ENCODE data around the gene DUSP23.

DNA sequence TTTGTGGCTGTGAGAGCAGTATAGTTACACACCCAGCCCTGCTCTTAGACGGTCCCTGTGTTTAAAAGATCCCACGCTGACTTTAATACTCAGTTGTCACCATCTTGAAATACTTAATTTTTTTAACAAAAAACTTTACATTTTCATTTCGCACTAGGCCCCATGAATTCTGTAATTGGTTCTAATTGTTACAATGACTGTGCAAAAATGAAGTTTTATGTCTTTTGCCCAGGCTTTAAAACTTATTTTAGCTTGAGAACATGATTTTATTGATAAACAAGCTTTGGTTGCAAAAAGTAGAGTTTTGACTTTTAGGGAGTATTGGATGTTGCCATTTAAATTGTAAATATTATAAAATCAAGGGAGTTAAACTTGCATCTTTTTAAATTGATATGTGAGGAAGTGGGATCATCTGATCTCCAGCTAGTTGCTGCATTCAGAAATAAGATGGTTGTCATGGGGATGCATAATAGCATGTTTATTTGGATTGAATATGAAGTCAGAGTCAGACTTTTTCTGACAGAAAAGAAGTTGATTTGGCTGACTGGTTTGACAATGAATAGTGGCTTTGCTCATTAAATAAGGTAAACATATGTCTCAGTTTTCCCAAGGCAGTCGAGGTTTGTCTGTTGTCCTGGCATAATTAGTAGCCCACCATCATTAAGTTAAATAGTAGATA lies 43.4 kb upstream of the DUSP23 start:
- TF ChIP-seq, protein P1, sequence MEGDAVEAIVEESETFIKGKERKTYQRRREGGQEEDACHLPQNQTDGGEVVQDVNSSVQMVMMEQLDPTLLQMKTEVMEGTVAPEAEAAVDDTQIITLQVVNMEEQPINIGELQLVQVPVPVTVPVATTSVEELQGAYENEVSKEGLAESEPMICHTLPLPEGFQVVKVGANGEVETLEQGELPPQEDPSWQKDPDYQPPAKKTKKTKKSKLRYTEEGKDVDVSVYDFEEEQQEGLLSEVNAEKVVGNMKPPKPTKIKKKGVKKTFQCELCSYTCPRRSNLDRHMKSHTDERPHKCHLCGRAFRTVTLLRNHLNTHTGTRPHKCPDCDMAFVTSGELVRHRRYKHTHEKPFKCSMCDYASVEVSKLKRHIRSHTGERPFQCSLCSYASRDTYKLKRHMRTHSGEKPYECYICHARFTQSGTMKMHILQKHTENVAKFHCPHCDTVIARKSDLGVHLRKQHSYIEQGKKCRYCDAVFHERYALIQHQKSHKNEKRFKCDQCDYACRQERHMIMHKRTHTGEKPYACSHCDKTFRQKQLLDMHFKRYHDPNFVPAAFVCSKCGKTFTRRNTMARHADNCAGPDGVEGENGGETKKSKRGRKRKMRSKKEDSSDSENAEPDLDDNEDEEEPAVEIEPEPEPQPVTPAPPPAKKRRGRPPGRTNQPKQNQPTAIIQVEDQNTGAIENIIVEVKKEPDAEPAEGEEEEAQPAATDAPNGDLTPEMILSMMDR (conservative IDR thresholded peaks at IDR 0.05; ENCODE audit: low read depth in 2 of 2) = no peak
- TF ChIP-seq, protein P2, sequence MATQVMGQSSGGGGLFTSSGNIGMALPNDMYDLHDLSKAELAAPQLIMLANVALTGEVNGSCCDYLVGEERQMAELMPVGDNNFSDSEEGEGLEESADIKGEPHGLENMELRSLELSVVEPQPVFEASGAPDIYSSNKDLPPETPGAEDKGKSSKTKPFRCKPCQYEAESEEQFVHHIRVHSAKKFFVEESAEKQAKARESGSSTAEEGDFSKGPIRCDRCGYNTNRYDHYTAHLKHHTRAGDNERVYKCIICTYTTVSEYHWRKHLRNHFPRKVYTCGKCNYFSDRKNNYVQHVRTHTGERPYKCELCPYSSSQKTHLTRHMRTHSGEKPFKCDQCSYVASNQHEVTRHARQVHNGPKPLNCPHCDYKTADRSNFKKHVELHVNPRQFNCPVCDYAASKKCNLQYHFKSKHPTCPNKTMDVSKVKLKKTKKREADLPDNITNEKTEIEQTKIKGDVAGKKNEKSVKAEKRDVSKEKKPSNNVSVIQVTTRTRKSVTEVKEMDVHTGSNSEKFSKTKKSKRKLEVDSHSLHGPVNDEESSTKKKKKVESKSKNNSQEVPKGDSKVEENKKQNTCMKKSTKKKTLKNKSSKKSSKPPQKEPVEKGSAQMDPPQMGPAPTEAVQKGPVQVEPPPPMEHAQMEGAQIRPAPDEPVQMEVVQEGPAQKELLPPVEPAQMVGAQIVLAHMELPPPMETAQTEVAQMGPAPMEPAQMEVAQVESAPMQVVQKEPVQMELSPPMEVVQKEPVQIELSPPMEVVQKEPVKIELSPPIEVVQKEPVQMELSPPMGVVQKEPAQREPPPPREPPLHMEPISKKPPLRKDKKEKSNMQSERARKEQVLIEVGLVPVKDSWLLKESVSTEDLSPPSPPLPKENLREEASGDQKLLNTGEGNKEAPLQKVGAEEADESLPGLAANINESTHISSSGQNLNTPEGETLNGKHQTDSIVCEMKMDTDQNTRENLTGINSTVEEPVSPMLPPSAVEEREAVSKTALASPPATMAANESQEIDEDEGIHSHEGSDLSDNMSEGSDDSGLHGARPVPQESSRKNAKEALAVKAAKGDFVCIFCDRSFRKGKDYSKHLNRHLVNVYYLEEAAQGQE (IDR thresholded peaks at IDR 0.05; ENCODE audit: unreplicated experiment) = no peak
- TF ChIP-seq EZH2 (IDR thresholded peaks at IDR 0.05; ENCODE audit: low read depth, unreplicated experiment) (no peak), POLR2AphosphoS5 (IDR thresholded peaks at IDR 0.05; ENCODE audit: low read depth) (no peak), EZH2phosphoT487 (IDR thresholded peaks at IDR 0.05; ENCODE audit: unreplicated experiment) (no peak), JUNB (IDR thresholded peaks at IDR 0.05; ENCODE audit: unreplicated experiment) (no peak), CREB1 (CRISPR knock-in tag; IDR thresholded peaks at IDR 0.05; ENCODE audit: low read depth) (no peak), ZNF331 (CRISPR knock-in tag; IDR thresholded peaks at IDR 0.05; ENCODE audit: low read depth) (no peak), NANOG (IDR thresholded peaks at IDR 0.05; ENCODE audit: borderline replicate concordance) (no peak), ZNF114 (CRISPR knock-in tag; IDR thresholded peaks at IDR 0.05) (no peak), STAT1 (IDR thresholded peaks at IDR 0.05; ENCODE audit: unreplicated experiment) (no peak)
- TF ChIP-seq, protein P3, sequence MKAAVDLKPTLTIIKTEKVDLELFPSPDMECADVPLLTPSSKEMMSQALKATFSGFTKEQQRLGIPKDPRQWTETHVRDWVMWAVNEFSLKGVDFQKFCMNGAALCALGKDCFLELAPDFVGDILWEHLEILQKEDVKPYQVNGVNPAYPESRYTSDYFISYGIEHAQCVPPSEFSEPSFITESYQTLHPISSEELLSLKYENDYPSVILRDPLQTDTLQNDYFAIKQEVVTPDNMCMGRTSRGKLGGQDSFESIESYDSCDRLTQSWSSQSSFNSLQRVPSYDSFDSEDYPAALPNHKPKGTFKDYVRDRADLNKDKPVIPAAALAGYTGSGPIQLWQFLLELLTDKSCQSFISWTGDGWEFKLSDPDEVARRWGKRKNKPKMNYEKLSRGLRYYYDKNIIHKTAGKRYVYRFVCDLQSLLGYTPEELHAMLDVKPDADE (IDR thresholded peaks at IDR 0.05) = no peak
- TF ChIP-seq, protein P4, sequence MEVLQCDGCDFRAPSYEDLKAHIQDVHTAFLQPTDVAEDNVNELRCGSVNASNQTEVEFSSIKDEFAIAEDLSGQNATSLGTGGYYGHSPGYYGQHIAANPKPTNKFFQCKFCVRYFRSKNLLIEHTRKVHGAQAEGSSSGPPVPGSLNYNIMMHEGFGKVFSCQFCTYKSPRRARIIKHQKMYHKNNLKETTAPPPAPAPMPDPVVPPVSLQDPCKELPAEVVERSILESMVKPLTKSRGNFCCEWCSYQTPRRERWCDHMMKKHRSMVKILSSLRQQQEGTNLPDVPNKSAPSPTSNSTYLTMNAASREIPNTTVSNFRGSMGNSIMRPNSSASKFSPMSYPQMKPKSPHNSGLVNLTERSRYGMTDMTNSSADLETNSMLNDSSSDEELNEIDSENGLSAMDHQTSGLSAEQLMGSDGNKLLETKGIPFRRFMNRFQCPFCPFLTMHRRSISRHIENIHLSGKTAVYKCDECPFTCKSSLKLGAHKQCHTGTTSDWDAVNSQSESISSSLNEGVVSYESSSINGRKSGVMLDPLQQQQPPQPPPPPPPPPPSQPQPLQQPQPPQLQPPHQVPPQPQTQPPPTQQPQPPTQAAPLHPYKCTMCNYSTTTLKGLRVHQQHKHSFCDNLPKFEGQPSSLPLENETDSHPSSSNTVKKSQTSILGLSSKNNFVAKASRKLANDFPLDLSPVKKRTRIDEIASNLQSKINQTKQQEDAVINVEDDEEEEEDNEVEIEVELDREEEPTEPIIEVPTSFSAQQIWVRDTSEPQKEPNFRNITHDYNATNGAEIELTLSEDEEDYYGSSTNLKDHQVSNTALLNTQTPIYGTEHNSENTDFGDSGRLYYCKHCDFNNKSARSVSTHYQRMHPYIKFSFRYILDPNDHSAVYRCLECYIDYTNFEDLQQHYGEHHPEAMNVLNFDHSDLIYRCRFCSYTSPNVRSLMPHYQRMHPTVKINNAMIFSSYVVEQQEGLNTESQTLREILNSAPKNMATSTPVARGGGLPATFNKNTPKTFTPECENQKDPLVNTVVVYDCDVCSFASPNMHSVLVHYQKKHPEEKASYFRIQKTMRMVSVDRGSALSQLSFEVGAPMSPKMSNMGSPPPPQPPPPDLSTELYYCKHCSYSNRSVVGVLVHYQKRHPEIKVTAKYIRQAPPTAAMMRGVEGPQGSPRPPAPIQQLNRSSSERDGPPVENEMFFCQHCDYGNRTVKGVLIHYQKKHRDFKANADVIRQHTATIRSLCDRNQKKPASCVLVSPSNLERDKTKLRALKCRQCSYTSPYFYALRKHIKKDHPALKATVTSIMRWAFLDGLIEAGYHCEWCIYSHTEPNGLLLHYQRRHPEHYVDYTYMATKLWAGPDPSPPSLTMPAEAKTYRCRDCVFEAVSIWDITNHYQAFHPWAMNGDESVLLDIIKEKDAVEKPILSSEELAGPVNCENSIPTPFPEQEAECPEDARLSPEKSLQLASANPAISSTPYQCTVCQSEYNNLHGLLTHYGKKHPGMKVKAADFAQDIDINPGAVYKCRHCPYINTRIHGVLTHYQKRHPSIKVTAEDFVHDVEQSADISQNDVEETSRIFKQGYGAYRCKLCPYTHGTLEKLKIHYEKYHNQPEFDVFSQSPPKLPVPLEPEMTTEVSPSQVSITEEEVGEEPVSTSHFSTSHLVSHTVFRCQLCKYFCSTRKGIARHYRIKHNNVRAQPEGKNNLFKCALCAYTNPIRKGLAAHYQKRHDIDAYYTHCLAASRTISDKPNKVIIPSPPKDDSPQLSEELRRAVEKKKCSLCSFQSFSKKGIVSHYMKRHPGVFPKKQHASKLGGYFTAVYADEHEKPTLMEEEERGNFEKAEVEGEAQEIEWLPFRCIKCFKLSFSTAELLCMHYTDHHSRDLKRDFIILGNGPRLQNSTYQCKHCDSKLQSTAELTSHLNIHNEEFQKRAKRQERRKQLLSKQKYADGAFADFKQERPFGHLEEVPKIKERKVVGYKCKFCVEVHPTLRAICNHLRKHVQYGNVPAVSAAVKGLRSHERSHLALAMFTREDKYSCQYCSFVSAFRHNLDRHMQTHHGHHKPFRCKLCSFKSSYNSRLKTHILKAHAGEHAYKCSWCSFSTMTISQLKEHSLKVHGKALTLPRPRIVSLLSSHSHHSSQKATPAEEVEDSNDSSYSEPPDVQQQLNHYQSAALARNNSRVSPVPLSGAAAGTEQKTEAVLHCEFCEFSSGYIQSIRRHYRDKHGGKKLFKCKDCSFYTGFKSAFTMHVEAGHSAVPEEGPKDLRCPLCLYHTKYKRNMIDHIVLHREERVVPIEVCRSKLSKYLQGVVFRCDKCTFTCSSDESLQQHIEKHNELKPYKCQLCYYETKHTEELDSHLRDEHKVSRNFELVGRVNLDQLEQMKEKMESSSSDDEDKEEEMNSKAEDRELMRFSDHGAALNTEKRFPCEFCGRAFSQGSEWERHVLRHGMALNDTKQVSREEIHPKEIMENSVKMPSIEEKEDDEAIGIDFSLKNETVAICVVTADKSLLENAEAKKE (CRISPR knock-in tag; IDR thresholded peaks at IDR 0.05) = no peak
